Activated B cell treated with CpG ODN at 0.5 μM for 24 hours (primary cell): ENCODE measurements around the gene CNTNAP2. TPM values are rescaled to one million over a fixed set of nuclear protein-coding genes. Genes with fewer than 3 reads are reported as not detected.

Source experiments
- ATAC-seq: fragments of 200-7000 bp; cut with Tn5 transposase; one replicate; pipeline ENCODE4 v1.10.0; 2021; ENCODE audit warnings: low read depth, mild to moderate bottlenecking, moderate library complexity
- CTCF ChIA-PET: fragments of 350-600 bp; sonication (Branson Sonifier 250); formaldehyde crosslinking; loops from one replicate; lab custom pipeline; 2021; ENCODE audit warnings: antibody characterized with exemption; lab: Charles Lee
- POLR2A ChIA-PET: fragments of 350-600 bp; sonication (Branson Sonifier 250); formaldehyde crosslinking; loops from one replicate; lab custom pipeline; 2021; ENCODE audit warnings: antibody characterized with exemption; lab: Charles Lee
- DNase-seq: peaks from one replicate; pipeline ENCODE4 v3.0.0; 2022
- H3K27ac Mint-ChIP-seq: one replicate; pipeline ENCODE4 v1.8.0; 2020; ENCODE audit warnings: mixed read lengths
- H3K27me3 Mint-ChIP-seq: one replicate; pipeline ENCODE4 v1.8.0; 2021; ENCODE audit warnings: mixed read lengths
- H3K36me3 Mint-ChIP-seq: one replicate; pipeline ENCODE4 v1.8.0; 2021; ENCODE audit warnings: low read depth, mixed read lengths
- H3K4me1 Mint-ChIP-seq: one replicate; pipeline ENCODE4 v1.8.0; 2021; ENCODE audit warnings: mixed read lengths
- H3K4me3 Mint-ChIP-seq: one replicate; pipeline ENCODE4 v1.8.0; 2020; ENCODE audit warnings: mild to moderate bottlenecking, mixed read lengths
- H3K9me3 Mint-ChIP-seq: one replicate; pipeline ENCODE4 v1.8.0; 2020; ENCODE audit warnings: mixed read lengths
- CTCF ChIP-seq: fragments of 200-600 bp; IDR thresholded peaks from one replicate; pipeline ENCODE4 v1.8.0; 2022; ENCODE audit warnings: antibody characterized with exemption, mild to moderate bottlenecking
- intact Hi-C: fragments of 100-400 bp; cut with micrococcal nuclease; formaldehyde crosslinking; loops from one replicate; pipeline ENCODE4 v1.15.1; 2024
- total RNA-seq: library from RNA; stranded (reverse); gene quantifications from 2 replicates; pipeline ENCODE4 v1.2.3, GENCODE V29; 2022

The CNTNAP2 gene
- 0.84 and 1.3 TPM in 2 replicates for total RNA-seq

- Mint-ChIP-seq H3K27me3 (peaks cover 26% of the 10 kb centered on the region), H3K9me3 (no peaks in the 10 kb centered on the region), H3K4me1 (peaks cover 11% of the 10 kb centered on the region), H3K36me3 (no peaks in the 10 kb centered on the region), H3K27ac (no peak within 1 kb of the TSS), H3K4me3 (peak within 1 kb of the TSS; percentile 55)
- ATAC-seq (no peak), DNase-seq (no peak)
- CTCF ChIA-PET = no interaction called here
- no peak for TF ChIP-seq CTCF
- POLR2A ChIA-PET = no interaction called here
- intact Hi-C loops = no loop called here
Observed at GRCh38 chr7:146116521-146117222, at the start of gene CNTNAP2. Gene CNTNAP2, plus strand, starts transcription at chr7:146116801. Its CDS starts 76 bp downstream, at chr7:146116877.

- Mint-ChIP-seq H3K27me3 (no peaks in the 10 kb centered on the region), H3K9me3 (no peaks in the 10 kb centered on the region), H3K36me3 (no peaks in the 10 kb centered on the region), H3K4me3 (no peak overlapping the region), H3K4me1 (no peaks in the 10 kb centered on the region), H3K27ac (no peak overlapping the region)
- POLR2A ChIA-PET = no interaction called here
- DNase-seq (no peak), ATAC-seq (no peak)
- no peak for TF ChIP-seq CTCF
- intact Hi-C loops = no loop called here
- CTCF ChIA-PET = no interaction called here
Observed at GRCh38 chr7:146067880-146068279, 48.7 kb upstream of the CNTNAP2 start.

- ATAC-seq (no peak), DNase-seq (no peak)
- no peak overlapping the region for H3K27ac Mint-ChIP-seq
- CTCF ChIA-PET = no interaction called here
- POLR2A ChIA-PET = no interaction called here
- no peak for TF ChIP-seq CTCF
- no peak overlapping the region for H3K4me3 Mint-ChIP-seq
- H3K4me1 Mint-ChIP-seq = no peaks in the 10 kb centered on the region
- no peaks in the 10 kb centered on the region for H3K36me3 Mint-ChIP-seq
- no peaks in the 10 kb centered on the region for H3K9me3 Mint-ChIP-seq
- no peaks in the 10 kb centered on the region for H3K27me3 Mint-ChIP-seq
- intact Hi-C loops = no loop called here
Observed at GRCh38 chr7:146074195-146074765, 42.3 kb upstream of the CNTNAP2 start.

GRCh38 chr7:146076344-146076743, 40.3 kb upstream of the CNTNAP2 start:
- no peak overlapping the region for H3K4me3 Mint-ChIP-seq
- no peaks in the 10 kb centered on the region for H3K4me1 Mint-ChIP-seq
- ChIA-PET POLR2A (no interaction called here), CTCF (no interaction called here)
- ATAC-seq (no peak), DNase-seq (no peak)
- intact Hi-C loops = no loop called here
- H3K9me3 Mint-ChIP-seq = no peaks in the 10 kb centered on the region
- no peak overlapping the region for H3K27ac Mint-ChIP-seq
- H3K36me3 Mint-ChIP-seq = no peaks in the 10 kb centered on the region
- H3K27me3 Mint-ChIP-seq = no peaks in the 10 kb centered on the region
- TF ChIP-seq CTCF = no peak

GRCh38 chr7:146084086-146084485, 32.5 kb upstream of the CNTNAP2 start:
- POLR2A ChIA-PET = no interaction called here
- intact Hi-C loops = no loop called here
- Mint-ChIP-seq H3K4me3 (no peak overlapping the region), H3K27ac (no peak overlapping the region), H3K9me3 (no peaks in the 10 kb centered on the region), H3K27me3 (no peaks in the 10 kb centered on the region), H3K36me3 (no peaks in the 10 kb centered on the region), H3K4me1 (no peaks in the 10 kb centered on the region)
- no peak for TF ChIP-seq CTCF
- CTCF ChIA-PET = no interaction called here
- DNase-seq (no peak), ATAC-seq (no peak)
